Osteoblast (primary cell): ENCODE data around the gene DLGAP1. TPM values are rescaled to one million over a fixed set of nuclear protein-coding genes. Genes with fewer than 3 reads are reported as not detected.

ENCODE experiments used
- DNase-seq: peaks from one replicate; pipeline ENCODE4 v3.0.0; 2011; ENCODE audit warnings: low spot score, mixed read lengths; ENCODE audit not compliant: insufficient read length; ENCODE audit errors: missing footprints
- H2AFZ ChIP-seq: 2 replicates; pipeline ENCODE4 v1.6.0; 2011; ENCODE audit warnings: mild to moderate bottlenecking, low read length
- H3K27ac ChIP-seq: 2 replicates; pipeline ENCODE4 v1.5.1; 2011; ENCODE audit warnings: mild to moderate bottlenecking, low read depth, low read length, moderate library complexity
- H3K27me3 ChIP-seq: 2 replicates; pipeline ENCODE4 v1.6.0; 2012; ENCODE audit warnings: mild to moderate bottlenecking, control low read depth, inconsistent platforms, low read length, moderate library complexity; ENCODE audit not compliant: insufficient read depth
- H3K36me3 ChIP-seq: 2 replicates; pipeline ENCODE4 v1.5.1; 2011; ENCODE audit warnings: mild to moderate bottlenecking, low read length, control low read depth, moderate library complexity; ENCODE audit not compliant: insufficient read depth
- H3K4me1 ChIP-seq: 2 replicates; pipeline ENCODE4 v1.5.1; 2011; ENCODE audit warnings: mild to moderate bottlenecking, low read length, control low read depth, moderate library complexity; ENCODE audit not compliant: insufficient read depth
- H3K4me2 ChIP-seq: 2 replicates; pipeline ENCODE4 v1.6.0; 2011; ENCODE audit warnings: mild to moderate bottlenecking, low read length; ENCODE audit not compliant: insufficient read depth
- H3K4me3 ChIP-seq: fragments of 200-600 bp; sonication (generic); 3 replicates; pipeline ENCODE4 v1.5.1; 2012; ENCODE audit warnings: mild to moderate bottlenecking, low read length, inconsistent platforms; ENCODE audit not compliant: insufficient read depth
- H3K79me2 ChIP-seq: 2 replicates; pipeline ENCODE4 v1.6.0; 2012; ENCODE audit warnings: mild to moderate bottlenecking, low read length, control low read depth, inconsistent platforms; ENCODE audit not compliant: insufficient read depth
- H3K9me3 ChIP-seq: 2 replicates; pipeline ENCODE4 v1.5.1; 2011; ENCODE audit warnings: low read depth, low read length, control low read depth
- H4K20me1 ChIP-seq: 2 replicates; pipeline ENCODE4 v1.6.0; 2012; ENCODE audit warnings: mild to moderate bottlenecking, low read length, control low read depth; ENCODE audit not compliant: insufficient read depth
- CTCF ChIP-seq: IDR thresholded peaks from 2 replicates; pipeline ENCODE4 v1.5.1; 2011; ENCODE audit warnings: mild to moderate bottlenecking, low read depth, low read length, moderate library complexity; ENCODE audit errors: extremely low read depth
- total RNA-seq: library from RNA; depleted of rRNA; stranded (reverse); fragments of >200 nt; gene quantifications from 2 replicates; pipeline ENCODE4 v1.2.3, GENCODE V29; 2012

Gene DLGAP1
- total RNA-seq, 1 donor, result not detected

GRCh38 chr18:4004183-4004829 is 450.8 kb downstream of the DLGAP1 start:
- H3K27me3 ChIP-seq, result peaks cover 2% of the 10 kb centered on the region
- TF ChIP-seq CTCF, result no peak
- H3K4me1 ChIP-seq, result no peaks in the 10 kb centered on the region
- H3K4me3 ChIP-seq, result no peak overlapping the region
- H2AFZ ChIP-seq, result no peak overlapping the region
- no peaks in the 10 kb centered on the region for H3K36me3 ChIP-seq
- no peak overlapping the region for H3K4me2 ChIP-seq
- H3K79me2 ChIP-seq, result no peaks in the 10 kb centered on the region
- no peaks in the 10 kb centered on the region for H4K20me1 ChIP-seq
- no peak for DNase-seq
- no peaks in the 10 kb centered on the region for H3K9me3 ChIP-seq
- H3K27ac ChIP-seq, result no peak overlapping the region

- Histone ChIP-seq H3K4me2 (no peak overlapping the region), H3K36me3 (no peaks in the 10 kb centered on the region), H3K4me3 (no peak overlapping the region), H3K27me3 (peaks cover 2% of the 10 kb centered on the region), H2AFZ (no peak overlapping the region), H3K27ac (no peak overlapping the region), H4K20me1 (no peaks in the 10 kb centered on the region), H3K9me3 (no peaks in the 10 kb centered on the region), H3K4me1 (no peaks in the 10 kb centered on the region), H3K79me2 (no peaks in the 10 kb centered on the region)
- DNase-seq, result no peak
- peak; percentile 79 for TF ChIP-seq CTCF
Observed at GRCh38 chr18:3998698-3999333, 456.3 kb downstream of the DLGAP1 start.

GRCh38 chr18:3995476-3996102 is 459.5 kb downstream of the DLGAP1 start:
- Histone ChIP-seq H3K27ac (no peak overlapping the region), H3K9me3 (no peaks in the 10 kb centered on the region), H2AFZ (no peak overlapping the region), H3K79me2 (no peaks in the 10 kb centered on the region), H3K4me1 (no peaks in the 10 kb centered on the region), H3K4me2 (no peak overlapping the region), H4K20me1 (no peaks in the 10 kb centered on the region), H3K36me3 (no peaks in the 10 kb centered on the region), H3K27me3 (no peaks in the 10 kb centered on the region), H3K4me3 (no peak overlapping the region)
- peak; percentile 91 for TF ChIP-seq CTCF
- DNase-seq, result peak; percentile 35
